DMS53 (cell line): ENCODE measurements around the gene EEF1G.
A peak's percentile ranks its signal among the peaks of the same experiment; 100 is the strongest.
"Not testable (repeated sequence)": the region's sequence is repeated elsewhere in the genome, so short reads cannot be mapped to it uniquely, and the experiment has no call there.

Source experiments
- DNase-seq: peaks from one replicate; lab custom pipeline; 2025; lab: John Stamatoyannopoulos, UW

EEF1G gene

GRCh38 chr11:62603776-62604299 is 30.1 kb upstream of the EEF1G start:
- peak; percentile 62 for DNase-seq

GRCh38 chr11:62603072-62603408 is 29.3 kb upstream of the EEF1G start:
- peak; percentile 68 for DNase-seq

- DNase-seq = peak; percentile 91
These were observed 28.7 kb upstream of the EEF1G start for GRCh38 chr11:62602141-62603071.

- peak; percentile 99 for DNase-seq
These were observed 27.9 kb upstream of the EEF1G start, which contains the start of gene MTA2 for GRCh38 chr11:62601372-62602140. Gene MTA2 (minus strand): TSS chr11:62601865. CDS start chr11:62601450, 415 bp downstream.

- DNase-seq = peak; percentile 70
These were observed 27.4 kb upstream of the EEF1G start for GRCh38 chr11:62601122-62601371.

GRCh38 chr11:62600367-62601121 is 26.9 kb upstream of the EEF1G start:
- DNase-seq = peak; percentile 60

GRCh38 chr11:62599901-62600300 is 26.2 kb upstream of the EEF1G start:
- DNase-seq = no peak

GRCh38 chr11:62599069-62599696 is 25.5 kb upstream of the EEF1G start:
- peak; percentile 71 for DNase-seq

- DNase-seq = no peak
These were observed 21.4 kb upstream of the EEF1G start for GRCh38 chr11:62595124-62595523.

GRCh38 chr11:62593434-62594044 is 19.8 kb upstream of the EEF1G start:
- peak; percentile 91 for DNase-seq

- no peak for DNase-seq
These were observed 19.3 kb upstream of the EEF1G start for GRCh38 chr11:62592989-62593421.

- no peak for DNase-seq
These were observed 18.6 kb upstream of the EEF1G start for GRCh38 chr11:62592146-62592815.

- peak; percentile 100 for DNase-seq
These were observed 17.9 kb upstream of the EEF1G start, which contains the start of gene TUT1 for GRCh38 chr11:62591448-62592145. Gene TUT1 (minus strand): TSS chr11:62591523. CDS start chr11:62591485, 38 bp downstream.

- peak; percentile 38 for DNase-seq
These were observed 15.4 kb upstream of the EEF1G start for GRCh38 chr11:62588966-62589637.

- not testable (repeated sequence) for DNase-seq
These were observed 11.7 kb upstream of the EEF1G start for GRCh38 chr11:62585356-62585755.

- not testable (repeated sequence) for DNase-seq
These were observed 8.0 kb upstream of the EEF1G start for GRCh38 chr11:62581735-62582134.

GRCh38 chr11:62580959-62581715 is 7.4 kb upstream of the EEF1G start:
- DNase-seq = no peak

- no peak for DNase-seq
These were observed 5.6 kb upstream of the EEF1G start for GRCh38 chr11:62579252-62579651.

- DNase-seq = no peak
These were observed 4.8 kb upstream of the EEF1G start for GRCh38 chr11:62578541-62578940.
